HUES64 (cell line): ENCODE results near the gene CCR6.
"Not testable (repeated sequence)": the region's sequence is repeated elsewhere in the genome, so short reads cannot be mapped to it uniquely, and the experiment has no call there.

ENCODE experiments used
- H3K27ac ChIP-seq: 2 replicates; pipeline ENCODE4 v1.7.0; 2013; ENCODE audit warnings: low read depth, low read length, inconsistent platforms
- H3K27me3 ChIP-seq: 2 replicates; pipeline ENCODE4 v1.6.1; 2013; ENCODE audit warnings: mild to moderate bottlenecking, low read length; ENCODE audit not compliant: insufficient read depth
- H3K36me3 ChIP-seq: 2 replicates; pipeline ENCODE4 v1.6.1; 2013; ENCODE audit warnings: mild to moderate bottlenecking, low read length; ENCODE audit not compliant: insufficient read depth
- H3K4me1 ChIP-seq: 2 replicates; pipeline ENCODE4 v1.6.1; 2013; ENCODE audit warnings: mild to moderate bottlenecking, low read length, moderate library complexity; ENCODE audit not compliant: insufficient read depth
- H3K4me3 ChIP-seq: 2 replicates; pipeline ENCODE4 v1.5.1; 2013; ENCODE audit warnings: mild to moderate bottlenecking, low read length, moderate library complexity
- H3K9ac ChIP-seq: 2 replicates; pipeline ENCODE4 v1.6.1; 2013; ENCODE audit warnings: mild to moderate bottlenecking, low read depth, low read length
- H3K9me3 ChIP-seq: 2 replicates; pipeline ENCODE4 v1.6.1; 2013; ENCODE audit warnings: low read depth, low read length; ENCODE audit not compliant: insufficient read depth
- WGBS: fragments of 150-250, 120-280 bp; methylation state at CpG from one replicate; pipeline ENCODE4 v1.1.7; 2013; ENCODE audit warnings: missing lambda C conversion rate; 5-methylcytosine and 5-hydroxymethylcytosine counted together

Gene CCR6

DNA sequence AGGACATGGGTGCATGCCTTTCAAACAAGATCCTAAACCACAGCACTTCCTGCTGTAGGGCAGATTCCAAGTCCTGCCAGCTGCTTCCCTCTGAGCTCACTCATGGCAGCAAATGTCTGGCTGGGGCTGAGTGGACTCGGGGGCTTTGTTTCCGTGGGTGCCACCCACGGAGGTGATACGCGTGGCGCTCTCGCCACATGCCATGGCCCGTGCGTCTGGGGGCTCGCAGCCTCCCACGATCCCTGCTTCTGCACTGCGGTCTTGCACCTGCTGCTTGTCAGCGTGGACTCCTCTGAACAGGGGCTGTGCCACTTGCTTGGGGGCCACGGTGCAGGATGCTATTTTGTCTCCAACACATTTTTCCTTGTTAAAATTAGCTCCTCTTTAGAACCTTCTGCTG is 54.4 kb downstream of the CCR6 start:
- not testable (repeated sequence) for H3K4me3 ChIP-seq, H3K9me3 ChIP-seq, H3K4me1 ChIP-seq, H3K27me3 ChIP-seq, H3K9ac ChIP-seq, H3K27ac ChIP-seq, H3K36me3 ChIP-seq
- 100% methylated on average over 7 of the region's 14 CpGs for WGBS

- H3K4me3 ChIP-seq, H3K27me3 ChIP-seq, H3K36me3 ChIP-seq, H3K4me1 ChIP-seq, H3K9me3 ChIP-seq, H3K9ac ChIP-seq, H3K27ac ChIP-seq: not testable (repeated sequence)
- WGBS = 93% methylated on average over 21 of the region's 31 CpGs
Observed at GRCh38 chr6:167178896-167179655, 56.2 kb downstream of the CCR6 start.

DNA sequence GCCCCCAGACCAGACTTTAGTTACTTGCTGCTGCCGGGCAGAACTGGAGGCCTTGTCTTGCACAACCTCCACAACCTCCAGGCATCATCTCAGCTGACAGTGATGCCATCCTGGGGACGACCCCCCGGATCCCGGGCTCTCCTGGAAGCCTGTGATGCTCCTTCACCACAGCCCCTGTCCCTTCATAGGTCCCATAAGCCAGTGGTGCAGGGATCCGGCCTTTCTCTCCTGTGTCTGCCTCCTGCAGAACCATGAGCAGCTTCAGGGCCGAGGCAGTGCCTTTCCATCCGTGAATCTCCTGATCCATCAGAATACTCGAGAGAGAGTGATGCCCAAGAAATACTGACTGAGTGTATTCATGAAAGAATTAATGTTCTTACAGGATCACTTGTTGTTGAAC is 57.2 kb downstream of the CCR6 start:
- not testable (repeated sequence) for H3K27me3 ChIP-seq, H3K4me1 ChIP-seq, H3K27ac ChIP-seq, H3K9ac ChIP-seq, H3K4me3 ChIP-seq, H3K9me3 ChIP-seq, H3K36me3 ChIP-seq
- 94% methylated on average over 8 of the region's 8 CpGs for WGBS

- H3K36me3 ChIP-seq, H3K27ac ChIP-seq, H3K4me3 ChIP-seq, H3K27me3 ChIP-seq, H3K4me1 ChIP-seq, H3K9me3 ChIP-seq, H3K9ac ChIP-seq: not testable (repeated sequence)
- no CpG with 5 or more reads among the region's 6 CpGs for WGBS
Observed at GRCh38 chr6:167181351-167181750, 58.5 kb downstream of the CCR6 start.

- not testable (repeated sequence) for H3K4me3 ChIP-seq, H3K27me3 ChIP-seq, H3K27ac ChIP-seq, H3K4me1 ChIP-seq, H3K9me3 ChIP-seq, H3K36me3 ChIP-seq, H3K9ac ChIP-seq
- 28% methylated on average over 3 of the region's 8 CpGs for WGBS
Observed at GRCh38 chr6:167182913-167183314, 60.0 kb downstream of the CCR6 start.

- not testable (repeated sequence) for H3K27me3 ChIP-seq, H3K9me3 ChIP-seq, H3K4me3 ChIP-seq, H3K9ac ChIP-seq, H3K27ac ChIP-seq, H3K36me3 ChIP-seq, H3K4me1 ChIP-seq
- 98% methylated on average over 2 of the region's 3 CpGs for WGBS
Observed at GRCh38 chr6:167185101-167185500, 62.2 kb downstream of the CCR6 start.

- 85% methylated on average over 9 of the region's 9 CpGs for WGBS
Observed at GRCh38 chr6:167187275-167187674, 64.4 kb downstream of the CCR6 start.

More at GRCh38 chr6:167187275-167187674, 64.4 kb downstream of the CCR6 start:
- H3K9me3 ChIP-seq, H3K4me1 ChIP-seq, H3K36me3 ChIP-seq, H3K27ac ChIP-seq, H3K27me3 ChIP-seq, H3K4me3 ChIP-seq, H3K9ac ChIP-seq: not testable (repeated sequence)
